A673 (cell line): ENCODE measurements around the gene HEATR1. TPM values are rescaled to one million over a fixed set of nuclear protein-coding genes. Genes with fewer than 3 reads are reported as not detected.

ENCODE experiments used
- BruUV-seq: library from RNA; stranded (reverse); fragments of 400-500 nt; replicated peaks from 2 replicates; lab custom pipeline; 2021; lab: Mats Ljungman, UMichigan
- CTCF ChIA-PET: fragments of 300-600 bp; sonication (Branson Sonifier 250); formaldehyde crosslinking; loops from one replicate; lab custom pipeline; 2022; ENCODE audit warnings: antibody characterized with exemption; lab: Charles Lee
- POLR2A ChIA-PET: fragments of 300-600 bp; sonication (Branson Sonifier 250); formaldehyde crosslinking; loops from one replicate; lab custom pipeline; 2022; ENCODE audit warnings: antibody characterized with exemption; ENCODE audit not compliant: low non-redundant PET; lab: Charles Lee
- DNase-seq: peaks from one replicate; pipeline ENCODE4 v3.0.0-alpha.2; 2015; ENCODE audit warnings: low spot score
- H3K27ac ChIP-seq: fragments of 200-600 bp; sonication (generic); 2 replicates; pipeline ENCODE4 v1.5.1; 2016; ENCODE audit warnings: mixed run types, low read depth, mild to moderate bottlenecking, mixed read lengths, antibody characterized with exemption, low read length; ENCODE audit not compliant: poor library complexity, severe bottlenecking
- H3K27me3 ChIP-seq: fragments of 200-600 bp; sonication (generic); replicated peaks from 2 replicates; pipeline ENCODE4 v1.6.1; 2017; ENCODE audit warnings: mixed run types, low read depth, mild to moderate bottlenecking, mixed read lengths, antibody characterized with exemption, low read length; ENCODE audit not compliant: insufficient read depth, poor library complexity
- H3K36me3 ChIP-seq: fragments of 200-600 bp; sonication (generic); 2 replicates; pipeline ENCODE4 v1.6.1; 2016; ENCODE audit warnings: mixed run types, mild to moderate bottlenecking, mixed read lengths, antibody characterized with exemption, low read length; ENCODE audit not compliant: insufficient read depth, poor library complexity, severe bottlenecking
- H3K4me1 ChIP-seq: fragments of 200-600 bp; sonication (generic); 2 replicates; pipeline ENCODE4 v1.6.1; 2017; ENCODE audit warnings: mixed run types, mild to moderate bottlenecking, mixed read lengths, antibody characterized with exemption, low read length; ENCODE audit not compliant: insufficient read depth, poor library complexity, severe bottlenecking
- H3K4me3 ChIP-seq: fragments of 200-600 bp; sonication (generic); 2 replicates; pipeline ENCODE4 v1.5.1; 2016; ENCODE audit warnings: low read depth, mixed run types, mild to moderate bottlenecking, mixed read lengths, low read length; ENCODE audit not compliant: poor library complexity, severe bottlenecking
- H3K9me3 ChIP-seq: fragments of 200-600 bp; sonication (generic); 2 replicates; pipeline ENCODE4 v1.6.1; 2016; ENCODE audit warnings: mixed run types, low read depth, mild to moderate bottlenecking, mixed read lengths, antibody characterized with exemption, low read length; ENCODE audit not compliant: poor library complexity, severe bottlenecking
- CTCF ChIP-seq: fragments of 300-800, 200-600 bp; sonication (generic); conservative IDR thresholded peaks from 2 replicates; pipeline ENCODE4 v1.5.1; 2017; ENCODE audit warnings: low read depth, mild to moderate bottlenecking, antibody characterized with exemption, low read length, moderate library complexity, mixed read lengths
- EZH2 ChIP-seq: fragments of 200-600 bp; sonication (generic); IDR thresholded peaks from 2 replicates; pipeline ENCODE4 v1.6.1; 2017; ENCODE audit warnings: borderline replicate concordance, low read depth, mild to moderate bottlenecking, mixed read lengths, antibody characterized with exemption, low read length; ENCODE audit not compliant: poor library complexity, severe bottlenecking
- intact Hi-C: fragments of 100-400 bp; cut with micrococcal nuclease; formaldehyde crosslinking; loops from one replicate; pipeline ENCODE4 v1.10.0; 2022; ENCODE audit not compliant: unreplicated experiment
- total RNA-seq: library from RNA; stranded (reverse); gene quantifications from 2 replicates; pipeline ENCODE4 v1.2.3, GENCODE V29; 2021

The HEATR1 gene
- total RNA-seq, 1 experiment from 2014 or later = 59.7 TPM

GRCh38 chr1:236520445-236521005 lies 83.8 kb downstream of the HEATR1 start:
- DNase-seq = no peak
- no peak for TF ChIP-seq EZH2
- no peak for TF ChIP-seq CTCF
- Histone ChIP-seq H3K27me3 (no peaks in the 10 kb centered on the region), H3K4me1 (peaks cover 4% of the 10 kb centered on the region), H3K36me3 (no peaks in the 10 kb centered on the region), H3K9me3 (no peaks in the 10 kb centered on the region), H3K27ac (no peak overlapping the region), H3K4me3 (no peak overlapping the region)
- CTCF ChIA-PET = interaction anchor here (0.5 kb wide), 1 partner anchor 88 kb away, joined by 4 read pairs; no protein-coding TSS in a partner anchor
- intact Hi-C loops = no loop called here
- BruUV-seq = no TSS peak
- POLR2A ChIA-PET = no interaction called here

GRCh38 chr1:236518322-236518721 lies 86.0 kb downstream of the HEATR1 start:
- H3K27me3 ChIP-seq = no peaks in the 10 kb centered on the region
- CTCF ChIA-PET = no interaction called here
- BruUV-seq = no TSS peak

GRCh38 chr1:236516929-236517704 lies 87.2 kb downstream of the HEATR1 start:
- Histone ChIP-seq H3K27ac (no peak overlapping the region), H3K4me1 (no peaks in the 10 kb centered on the region), H3K27me3 (no peaks in the 10 kb centered on the region), H3K9me3 (no peaks in the 10 kb centered on the region), H3K36me3 (no peaks in the 10 kb centered on the region), H3K4me3 (no peak overlapping the region)
- DNase-seq = no peak
- TF ChIP-seq EZH2 (no peak), CTCF (no peak)
- intact Hi-C loops = no loop called here
- CTCF ChIA-PET = no interaction called here
- POLR2A ChIA-PET = no interaction called here
- BruUV-seq = no TSS peak

More at GRCh38 chr1:236518322-236518721, 86.0 kb downstream of the HEATR1 start:
- H3K4me1 ChIP-seq = no peaks in the 10 kb centered on the region
- no peaks in the 10 kb centered on the region for H3K36me3 ChIP-seq
- H3K9me3 ChIP-seq = no peaks in the 10 kb centered on the region
- TF ChIP-seq EZH2 (no peak), CTCF (no peak)
- H3K27ac ChIP-seq = no peak overlapping the region
- DNase-seq = no peak
- POLR2A ChIA-PET = no interaction called here
- intact Hi-C loops = no loop called here
- no peak overlapping the region for H3K4me3 ChIP-seq
